Hematopoietic multipotent progenitor cell treated with erythropoietin and hydrocortisone succinate and interleukin-3 and kit ligand, for 6 days (in vitro differentiated cells): Measurements from ENCODE around the gene TIAM2.

ENCODE experiments used
- DNase-seq: peaks from one replicate; pipeline ENCODE4 v3.0.0-alpha.2; 2015

The TIAM2 gene

GRCh38 chr6:155026022-155026705 is 31.0 kb downstream of the TIAM2 start:
- no peak for DNase-seq

- no peak for DNase-seq
Measured at GRCh38 chr6:155026706-155027045, 31.6 kb downstream of the TIAM2 start.

- DNase-seq, result no peak
Measured at GRCh38 chr6:155030148-155030720, 35.1 kb downstream of the TIAM2 start.

GRCh38 chr6:155031091-155031490 is 36.0 kb downstream of the TIAM2 start:
- DNase-seq, result no peak

- no peak for DNase-seq
Measured at GRCh38 chr6:155033021-155033791, 38.1 kb downstream of the TIAM2 start.

GRCh38 chr6:155036907-155037306 is 41.8 kb downstream of the TIAM2 start:
- DNase-seq, result no peak

- no peak for DNase-seq
Measured at GRCh38 chr6:155038104-155038503, 43.0 kb downstream of the TIAM2 start.

- no peak for DNase-seq
Measured at GRCh38 chr6:155038527-155038926, 43.4 kb downstream of the TIAM2 start.

GRCh38 chr6:155039618-155040017 is 44.5 kb downstream of the TIAM2 start:
- DNase-seq, result no peak

- DNase-seq, result no peak
Measured at GRCh38 chr6:155040154-155040553, 45.0 kb downstream of the TIAM2 start.

- no peak for DNase-seq
Measured at GRCh38 chr6:155040901-155041650, 46.0 kb downstream of the TIAM2 start.

- DNase-seq, result no peak
Measured at GRCh38 chr6:155041741-155042279, 46.7 kb downstream of the TIAM2 start.

- DNase-seq, result no peak
Measured at GRCh38 chr6:155042983-155043382, 47.9 kb downstream of the TIAM2 start.

- DNase-seq, result no peak
Measured at GRCh38 chr6:155045561-155046404, 50.7 kb downstream of the TIAM2 start.

- DNase-seq, result no peak
Measured at GRCh38 chr6:155047523-155047922, 52.4 kb downstream of the TIAM2 start.

- no peak for DNase-seq
Measured at GRCh38 chr6:155050311-155050710, 55.2 kb downstream of the TIAM2 start.

- no peak for DNase-seq
Measured at GRCh38 chr6:155054491-155055250, 59.6 kb downstream of the TIAM2 start.

- no peak for DNase-seq
Measured at GRCh38 chr6:155055729-155056128, 60.6 kb downstream of the TIAM2 start.

GRCh38 chr6:155056756-155057155 is 61.6 kb downstream of the TIAM2 start:
- no peak for DNase-seq

GRCh38 chr6:155061381-155061780 is 66.3 kb downstream of the TIAM2 start:
- DNase-seq, result no peak

GRCh38 chr6:155062866-155063341 is 67.8 kb downstream of the TIAM2 start:
- no peak for DNase-seq
